ENCODE data around the gene RNF144A. TPM values are rescaled to one million over a fixed set of nuclear protein-coding genes. Genes with fewer than 3 reads are reported as not detected.

The RNF144A gene
- total RNA-seq, 1 experiment from 2014 or later = 13.6 TPM

DNA sequence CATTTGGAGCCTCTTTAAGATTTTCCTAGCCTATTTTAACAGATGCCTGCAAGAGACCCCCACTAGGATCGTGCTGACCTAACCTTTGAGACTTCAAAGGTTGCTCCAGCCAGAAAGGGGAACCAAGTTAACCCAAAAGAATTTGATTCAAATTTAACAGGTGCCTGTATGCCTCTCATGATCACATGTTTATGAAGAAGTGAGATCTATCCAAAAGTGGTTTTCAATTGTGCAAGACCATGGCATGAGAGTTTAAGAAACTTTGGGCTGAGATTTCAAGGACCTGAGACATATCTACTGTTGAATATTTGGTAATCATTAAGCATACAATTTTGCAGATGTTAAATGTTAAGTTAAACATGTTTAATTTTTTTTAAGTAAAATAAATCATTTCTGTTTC, 40.9 kb upstream of the RNF144A start:
- H3K36me3 ChIP-seq (ENCODE audit: insufficient read depth, low read length, poor library complexity, severe bottlenecking) = no peaks in the 10 kb centered on the region
- H3K4me1 ChIP-seq (ENCODE audit: insufficient read depth, low read length, poor library complexity, severe bottlenecking) = no peaks in the 10 kb centered on the region
- ChIA-PET CTCF (no interaction called here), POLR2A (ENCODE audit: low non-redundant PET) (no interaction called here)
- H3K9me3 ChIP-seq (ENCODE audit: low read depth, low read length, poor library complexity, severe bottlenecking) = peaks cover 5% of the 10 kb centered on the region
- intact Hi-C loops (cut with micrococcal nuclease; ENCODE audit: unreplicated experiment) = no loop called here
- TF ChIP-seq EZH2 (IDR thresholded peaks at IDR 0.05; ENCODE audit: borderline replicate concordance, low read depth, low read length, poor library complexity, severe bottlenecking) = no peak
- TF ChIP-seq, protein P1, sequence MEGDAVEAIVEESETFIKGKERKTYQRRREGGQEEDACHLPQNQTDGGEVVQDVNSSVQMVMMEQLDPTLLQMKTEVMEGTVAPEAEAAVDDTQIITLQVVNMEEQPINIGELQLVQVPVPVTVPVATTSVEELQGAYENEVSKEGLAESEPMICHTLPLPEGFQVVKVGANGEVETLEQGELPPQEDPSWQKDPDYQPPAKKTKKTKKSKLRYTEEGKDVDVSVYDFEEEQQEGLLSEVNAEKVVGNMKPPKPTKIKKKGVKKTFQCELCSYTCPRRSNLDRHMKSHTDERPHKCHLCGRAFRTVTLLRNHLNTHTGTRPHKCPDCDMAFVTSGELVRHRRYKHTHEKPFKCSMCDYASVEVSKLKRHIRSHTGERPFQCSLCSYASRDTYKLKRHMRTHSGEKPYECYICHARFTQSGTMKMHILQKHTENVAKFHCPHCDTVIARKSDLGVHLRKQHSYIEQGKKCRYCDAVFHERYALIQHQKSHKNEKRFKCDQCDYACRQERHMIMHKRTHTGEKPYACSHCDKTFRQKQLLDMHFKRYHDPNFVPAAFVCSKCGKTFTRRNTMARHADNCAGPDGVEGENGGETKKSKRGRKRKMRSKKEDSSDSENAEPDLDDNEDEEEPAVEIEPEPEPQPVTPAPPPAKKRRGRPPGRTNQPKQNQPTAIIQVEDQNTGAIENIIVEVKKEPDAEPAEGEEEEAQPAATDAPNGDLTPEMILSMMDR (conservative IDR thresholded peaks at IDR 0.05; ENCODE audit: low read depth, low read length) = no peak
- no peaks in the 10 kb centered on the region for H3K27me3 ChIP-seq (replicated peaks; ENCODE audit: insufficient read depth, low read depth, low read length, poor library complexity)
- H3K4me3 ChIP-seq (ENCODE audit: low read depth, low read length, poor library complexity, severe bottlenecking) = no peak overlapping the region
- H3K27ac ChIP-seq (ENCODE audit: low read depth, low read length, poor library complexity, severe bottlenecking) = no peak overlapping the region
- DNase-seq (ENCODE audit: low spot score) = no peak
- BruUV-seq (replicated peaks) = no TSS peak

DNA sequence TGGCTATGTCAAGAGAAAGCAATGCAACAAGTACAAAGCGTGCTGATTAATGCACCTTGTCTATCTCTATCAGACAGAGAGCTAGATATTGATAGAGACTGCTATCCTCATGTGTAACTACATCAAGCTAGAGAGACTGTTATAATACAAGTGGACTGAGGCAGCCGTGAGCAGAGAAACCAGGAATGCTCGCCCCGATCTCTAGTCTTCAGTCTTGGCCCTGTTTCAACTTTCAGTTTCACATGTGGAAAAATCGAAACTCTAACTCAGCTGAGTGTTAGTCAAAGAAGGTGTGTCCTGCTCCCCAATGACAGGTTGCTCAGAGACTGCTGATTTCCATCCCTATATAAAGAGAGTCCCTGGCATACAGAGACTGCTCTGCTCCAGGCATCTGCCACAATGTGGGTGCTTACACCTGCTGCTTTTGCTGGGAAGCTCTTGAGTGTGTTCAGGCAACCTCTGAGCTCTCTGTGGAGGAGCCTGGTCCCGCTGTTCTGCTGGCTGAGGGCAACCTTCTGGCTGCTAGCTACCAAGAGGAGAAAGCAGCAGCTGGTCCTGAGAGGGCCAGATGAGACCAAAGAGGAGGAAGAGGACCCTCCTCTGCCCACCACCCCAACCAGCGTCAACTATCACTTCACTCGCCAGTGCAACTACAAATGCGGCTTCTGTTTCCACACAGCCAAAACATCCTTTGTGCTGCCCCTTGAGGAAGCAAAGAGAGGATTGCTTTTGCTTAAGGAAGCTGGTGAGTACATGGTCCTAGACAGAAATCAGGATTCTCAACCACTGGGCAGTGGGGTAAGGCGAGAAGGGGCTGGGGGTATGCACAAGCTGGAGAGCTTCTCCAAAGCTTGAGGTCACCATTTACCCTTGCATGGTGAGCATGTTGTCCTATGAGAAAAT, 39.6 kb upstream of the RNF144A start, which contains the start of gene RSAD2:
TSS of gene RSAD2 (plus strand) at position 376 of the 903 bp plus-strand sequence. CDS start at position 400, 24 bp downstream.
- no TSS peak for BruUV-seq (replicated peaks)
- TF ChIP-seq, protein P1 (conservative IDR thresholded peaks at IDR 0.05; ENCODE audit: low read depth, low read length) = no peak
- no peak for TF ChIP-seq EZH2 (IDR thresholded peaks at IDR 0.05; ENCODE audit: borderline replicate concordance, low read depth, low read length, poor library complexity, severe bottlenecking)
- ChIA-PET POLR2A (ENCODE audit: low non-redundant PET) (no interaction called here), CTCF (no interaction called here)
- Histone ChIP-seq H3K36me3 (ENCODE audit: insufficient read depth, low read length, poor library complexity, severe bottlenecking) (no peaks in the 10 kb centered on the region), H3K4me1 (ENCODE audit: insufficient read depth, low read length, poor library complexity, severe bottlenecking) (no peaks in the 10 kb centered on the region), H3K4me3 (ENCODE audit: low read depth, low read length, poor library complexity, severe bottlenecking) (peak within 1 kb of the TSS; percentile 31), H3K27ac (ENCODE audit: low read depth, low read length, poor library complexity, severe bottlenecking) (no peak within 1 kb of the TSS), H3K27me3 (replicated peaks; ENCODE audit: insufficient read depth, low read depth, low read length, poor library complexity) (no peaks in the 10 kb centered on the region), H3K9me3 (ENCODE audit: low read depth, low read length, poor library complexity, severe bottlenecking) (peaks cover 5% of the 10 kb centered on the region)
- intact Hi-C loops (cut with micrococcal nuclease; ENCODE audit: unreplicated experiment) = no loop called here
- DNase-seq (ENCODE audit: low spot score) = peak; percentile 18

DNA sequence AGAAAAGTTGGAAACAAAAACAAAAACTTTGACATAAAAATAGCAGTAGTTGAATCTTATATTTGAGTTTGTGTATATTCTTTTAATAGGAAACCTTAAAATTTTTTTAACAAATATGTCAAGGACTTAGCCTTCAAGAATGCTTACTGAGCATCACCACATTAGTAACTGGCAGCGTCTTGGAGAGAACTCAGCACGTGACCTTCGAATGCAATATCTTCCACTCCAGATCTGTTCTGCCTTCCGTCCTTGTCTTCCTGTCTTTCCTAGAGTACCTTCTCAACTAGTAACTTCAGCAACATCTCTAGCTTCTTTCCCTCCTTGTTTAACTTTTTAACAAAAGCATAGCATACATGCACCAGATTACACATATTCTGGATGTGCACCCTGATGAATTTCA, 38.7 kb upstream of the RNF144A start:
- H3K4me1 ChIP-seq (ENCODE audit: insufficient read depth, low read length, poor library complexity, severe bottlenecking) = peaks cover under 1% of the 10 kb centered on the region
- intact Hi-C loops (cut with micrococcal nuclease; ENCODE audit: unreplicated experiment) = no loop called here
- BruUV-seq (replicated peaks) = no TSS peak
- no peak overlapping the region for H3K4me3 ChIP-seq (ENCODE audit: low read depth, low read length, poor library complexity, severe bottlenecking)
- H3K27me3 ChIP-seq (replicated peaks; ENCODE audit: insufficient read depth, low read depth, low read length, poor library complexity) = no peaks in the 10 kb centered on the region
- CTCF ChIA-PET = no interaction called here
- H3K27ac ChIP-seq (ENCODE audit: low read depth, low read length, poor library complexity, severe bottlenecking) = no peak overlapping the region
- peaks cover 5% of the 10 kb centered on the region for H3K9me3 ChIP-seq (ENCODE audit: low read depth, low read length, poor library complexity, severe bottlenecking)
- DNase-seq (ENCODE audit: low spot score) = no peak
- POLR2A ChIA-PET (ENCODE audit: low non-redundant PET) = no interaction called here
- TF ChIP-seq, protein P1 (conservative IDR thresholded peaks at IDR 0.05; ENCODE audit: low read depth, low read length) = no peak
- no peak for TF ChIP-seq EZH2 (IDR thresholded peaks at IDR 0.05; ENCODE audit: borderline replicate concordance, low read depth, low read length, poor library complexity, severe bottlenecking)
- H3K36me3 ChIP-seq (ENCODE audit: insufficient read depth, low read length, poor library complexity, severe bottlenecking) = no peaks in the 10 kb centered on the region

Data from A673 (cell line).